ENCODE data around the gene GP1BB. TPM values are rescaled to one million over a fixed set of nuclear protein-coding genes. Genes with fewer than 3 reads are reported as not detected.
"Not testable (repeated sequence)": the region's sequence is repeated elsewhere in the genome, so short reads cannot be mapped to it uniquely, and the experiment has no call there.

GP1BB gene
- total and polyA plus RNA-seq, 11 donors, result 1.4 to 52.2 (median 10.7) TPM; not detected in 3

DNA sequence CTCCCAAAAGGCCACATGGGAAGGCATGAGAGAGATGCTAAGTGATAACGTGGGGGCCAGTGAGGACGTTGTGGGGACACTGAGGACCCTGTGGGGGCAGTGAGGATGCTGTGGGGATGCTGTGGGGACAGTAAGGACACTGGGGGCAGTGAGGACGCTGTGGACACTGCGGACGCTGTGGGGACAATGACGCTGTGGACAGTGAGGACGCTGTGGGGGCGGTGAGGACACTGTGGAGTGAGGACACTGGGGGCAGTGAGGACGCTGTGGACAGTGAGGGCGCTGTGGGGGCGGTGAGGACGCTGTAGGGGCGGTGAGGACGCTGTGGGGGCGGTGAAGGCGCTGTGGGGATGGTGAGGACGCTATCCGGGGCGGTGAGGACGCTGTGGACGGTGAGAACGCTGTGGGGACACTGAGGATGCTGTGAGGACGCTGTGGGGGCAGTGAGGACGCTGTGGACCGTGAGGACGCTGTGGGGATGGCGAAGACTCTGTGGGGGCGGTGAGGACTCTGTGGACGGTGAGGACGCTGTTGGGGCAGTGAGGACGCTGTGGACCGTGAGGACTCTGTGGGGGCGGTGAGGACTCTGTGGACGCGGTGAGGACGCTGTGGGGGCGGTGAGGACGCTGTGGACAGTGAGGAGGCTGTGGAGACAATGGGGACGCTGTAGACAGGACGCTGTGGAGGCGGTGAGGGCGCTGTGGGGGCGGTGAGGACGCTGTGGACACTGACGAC is 1.8 kb downstream of the GP1BB start:
- peaks cover 0 to 25% (median 12%) of the 10 kb centered on the region in 9 donors for H3K36me3 ChIP-seq
- no peak overlapping the region for H3K27ac ChIP-seq
- TF ChIP-seq POLR2A (IDR thresholded peaks at IDR 0.05), result no peak
- TF ChIP-seq, protein P1, sequence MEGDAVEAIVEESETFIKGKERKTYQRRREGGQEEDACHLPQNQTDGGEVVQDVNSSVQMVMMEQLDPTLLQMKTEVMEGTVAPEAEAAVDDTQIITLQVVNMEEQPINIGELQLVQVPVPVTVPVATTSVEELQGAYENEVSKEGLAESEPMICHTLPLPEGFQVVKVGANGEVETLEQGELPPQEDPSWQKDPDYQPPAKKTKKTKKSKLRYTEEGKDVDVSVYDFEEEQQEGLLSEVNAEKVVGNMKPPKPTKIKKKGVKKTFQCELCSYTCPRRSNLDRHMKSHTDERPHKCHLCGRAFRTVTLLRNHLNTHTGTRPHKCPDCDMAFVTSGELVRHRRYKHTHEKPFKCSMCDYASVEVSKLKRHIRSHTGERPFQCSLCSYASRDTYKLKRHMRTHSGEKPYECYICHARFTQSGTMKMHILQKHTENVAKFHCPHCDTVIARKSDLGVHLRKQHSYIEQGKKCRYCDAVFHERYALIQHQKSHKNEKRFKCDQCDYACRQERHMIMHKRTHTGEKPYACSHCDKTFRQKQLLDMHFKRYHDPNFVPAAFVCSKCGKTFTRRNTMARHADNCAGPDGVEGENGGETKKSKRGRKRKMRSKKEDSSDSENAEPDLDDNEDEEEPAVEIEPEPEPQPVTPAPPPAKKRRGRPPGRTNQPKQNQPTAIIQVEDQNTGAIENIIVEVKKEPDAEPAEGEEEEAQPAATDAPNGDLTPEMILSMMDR (IDR thresholded peaks at IDR 0.05), result no peak
- H3K27me3 ChIP-seq, result peaks cover 0 to 34% (median 6%) of the 10 kb centered on the region in 9 donors
- WGBS, 4 donors, result 70 to 72% (median 71%) methylated on average over 45 of the region's 45 CpGs
- H3K4me3 ChIP-seq, result no peak overlapping the region
- ATAC-seq (no peak), DNase-seq (no peak)
- intact Hi-C loops (cut with DNase I), result no loop called here
- H3K9me3 ChIP-seq, result no peaks in the 10 kb centered on the region
- H3K4me1 ChIP-seq, result peaks cover 0 to 46% (median 26%) of the 10 kb centered on the region in 12 donors

DNA sequence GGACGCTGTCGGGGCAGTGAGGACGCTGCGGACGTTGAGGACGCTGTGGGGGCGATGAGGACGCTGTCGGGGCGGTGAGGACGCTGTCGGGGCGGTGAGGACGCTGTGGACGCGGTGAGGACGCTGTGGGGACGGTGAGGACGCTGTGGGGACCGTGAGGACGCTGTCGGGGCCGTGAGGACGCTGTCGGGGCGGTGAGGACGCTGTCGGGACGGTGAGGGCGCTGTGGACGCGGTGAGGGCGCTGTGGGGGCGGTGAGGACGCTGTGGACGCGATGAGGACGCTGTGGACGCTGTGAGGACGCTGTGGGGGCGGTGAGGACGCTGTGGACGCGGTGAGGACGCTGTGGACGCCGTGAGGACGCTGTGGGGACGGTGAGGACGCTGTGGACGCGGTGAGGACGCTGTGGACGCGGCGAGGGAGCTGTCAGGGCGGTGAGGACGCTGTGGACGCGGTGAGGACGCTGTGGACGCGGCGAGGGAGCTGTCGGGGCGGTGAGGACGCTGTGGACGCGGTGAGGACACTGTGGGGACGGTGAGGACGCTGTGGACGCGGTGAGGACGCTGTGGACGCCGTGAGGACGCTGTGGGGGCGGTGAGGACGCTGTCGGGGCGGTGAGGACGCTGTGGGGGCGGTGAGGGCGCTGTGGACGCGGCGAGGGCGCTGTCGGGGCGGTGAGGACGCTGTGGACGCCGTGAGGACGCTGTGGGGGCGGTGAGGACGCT is 2.9 kb downstream of the GP1BB start:
- H3K9me3 ChIP-seq; intact Hi-C loops (cut with DNase I); DNase-seq; H3K4me3 ChIP-seq; H3K27ac ChIP-seq; ATAC-seq: not testable (repeated sequence)
- H3K4me1 ChIP-seq, result peaks cover 0 to 44% (median 26%) of the 10 kb centered on the region in 12 donors
- H3K27me3 ChIP-seq, result peaks cover 0 to 29% (median 6%) of the 10 kb centered on the region in 9 donors
- H3K36me3 ChIP-seq, result peaks cover 0 to 16% (median 4%) of the 10 kb centered on the region in 9 donors
- 84 to 88% (median 85%) methylated on average over 96 of the region's 96 CpGs for WGBS, 4 donors

DNA sequence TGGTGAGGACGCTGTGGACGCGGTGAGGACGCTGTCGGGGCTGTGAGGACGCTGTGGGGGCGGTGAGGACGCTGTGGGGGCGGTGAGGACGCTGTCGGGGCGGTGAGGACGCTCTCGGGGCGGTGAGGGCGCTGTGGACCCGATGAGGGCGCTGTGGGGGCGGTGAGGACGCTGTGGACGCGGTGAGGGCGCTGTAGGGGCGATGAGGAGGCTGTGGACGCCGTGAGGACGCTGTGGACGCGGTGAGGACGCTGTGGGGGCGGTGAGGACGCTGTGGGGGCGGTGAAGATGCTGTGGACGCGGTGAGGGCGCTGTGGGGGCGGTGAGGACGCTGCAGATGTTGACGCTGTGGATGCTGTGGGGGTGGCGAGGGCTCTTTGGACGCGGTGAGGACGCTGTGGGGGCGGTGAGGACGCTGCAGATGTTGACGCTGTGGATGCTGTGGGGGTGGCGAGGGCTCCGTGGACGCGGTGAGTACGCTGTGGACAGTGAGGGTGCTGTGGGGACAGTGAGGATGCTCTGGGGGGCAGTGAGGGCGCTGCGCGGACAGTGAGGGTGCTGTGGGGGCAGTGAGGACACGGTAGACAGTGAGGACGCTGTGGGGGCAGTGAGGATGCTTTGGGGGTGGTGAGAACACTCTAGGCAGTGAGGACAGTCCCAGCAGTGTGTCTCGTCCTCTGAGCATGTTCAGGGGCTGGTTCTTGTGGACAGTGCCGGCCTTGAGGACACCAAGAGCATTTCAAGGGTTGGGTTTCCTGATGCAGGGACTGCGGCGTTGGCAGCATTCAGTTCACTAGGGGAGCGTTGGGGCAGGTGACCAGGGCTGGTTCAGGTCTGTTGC is 4.2 kb downstream of the GP1BB start:
- intact Hi-C loops (cut with DNase I), result no loop called here
- TF ChIP-seq POLR2A (IDR thresholded peaks at IDR 0.05), result no peak
- TF ChIP-seq, protein P1 (IDR thresholded peaks at IDR 0.05), result no peak
- H3K27ac ChIP-seq, result no peak overlapping the region
- peaks cover 0 to 22% (median 5%) of the 10 kb centered on the region in 9 donors for H3K27me3 ChIP-seq
- DNase-seq, result no peak
- no peak for ATAC-seq
- H3K4me1 ChIP-seq, result peaks cover 0 to 31% (median 19%) of the 10 kb centered on the region in 12 donors
- no peaks in the 10 kb centered on the region for H3K9me3 ChIP-seq
- WGBS, 4 donors, result 58 to 67% (median 63%) methylated on average over 60 to 61 of the region's 61 CpGs
- no peak overlapping the region for H3K4me3 ChIP-seq
- H3K36me3 ChIP-seq, result peaks cover 0 to 3% (median 0%) of the 10 kb centered on the region in 9 donors

DNA sequence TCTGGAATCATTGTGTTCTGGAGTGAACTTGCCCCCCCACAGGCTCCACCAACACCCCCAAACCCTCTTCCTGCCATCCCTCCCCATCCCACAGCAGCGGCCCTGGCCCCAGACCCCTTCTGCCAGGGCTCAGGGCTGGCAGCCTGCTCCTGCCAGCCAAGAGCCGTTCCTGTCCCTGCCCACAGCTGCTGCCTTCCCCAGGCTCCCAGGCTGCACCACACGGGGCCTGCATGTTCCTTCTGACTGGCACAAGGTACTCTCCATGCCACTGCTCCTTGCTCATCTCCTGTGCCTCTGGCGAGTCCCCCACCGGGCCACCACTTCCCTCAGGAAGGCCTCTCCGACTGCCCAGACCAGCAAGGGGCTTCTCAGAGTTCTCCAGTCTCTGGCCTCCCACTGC is 4.9 kb downstream of the GP1BB start:
- intact Hi-C loops (cut with DNase I), result no loop called here
- DNase-seq (no peak), ATAC-seq (no peak)
- TF ChIP-seq, protein P1 (IDR thresholded peaks at IDR 0.05), result no peak
- no peak for TF ChIP-seq POLR2A (IDR thresholded peaks at IDR 0.05)
- peaks cover 0 to 14% (median 5%) of the 10 kb centered on the region in 9 donors for H3K27me3 ChIP-seq
- H3K27ac ChIP-seq, result no peak overlapping the region
- 46 to 74% (median 67%) methylated on average over 5 to 6 of the region's 6 CpGs for WGBS, 4 donors
- H3K4me1 ChIP-seq, result peaks cover 0 to 24% (median 12%) of the 10 kb centered on the region in 12 donors
- no peak overlapping the region for H3K4me3 ChIP-seq
- H3K9me3 ChIP-seq, result no peaks in the 10 kb centered on the region
- no peaks in the 10 kb centered on the region for H3K36me3 ChIP-seq
